ENCODE data around the gene CABCOCO1.

GRCh38 chr10:61617180-61617579 lies 45.5 kb upstream of the CABCOCO1 start:
- TF ChIP-seq CTCF (IDR thresholded peaks at IDR 0.05) (no peak), POLR2A (IDR thresholded peaks at IDR 0.05) (no peak), POLR2AphosphoS5 (IDR thresholded peaks at IDR 0.05) (no peak)
